Measurements from ENCODE around the gene UBQLN4.
"Not testable (repeated sequence)": the region's sequence is repeated elsewhere in the genome, so short reads cannot be mapped to it uniquely, and the experiment has no call there.

UBQLN4 gene

DNA sequence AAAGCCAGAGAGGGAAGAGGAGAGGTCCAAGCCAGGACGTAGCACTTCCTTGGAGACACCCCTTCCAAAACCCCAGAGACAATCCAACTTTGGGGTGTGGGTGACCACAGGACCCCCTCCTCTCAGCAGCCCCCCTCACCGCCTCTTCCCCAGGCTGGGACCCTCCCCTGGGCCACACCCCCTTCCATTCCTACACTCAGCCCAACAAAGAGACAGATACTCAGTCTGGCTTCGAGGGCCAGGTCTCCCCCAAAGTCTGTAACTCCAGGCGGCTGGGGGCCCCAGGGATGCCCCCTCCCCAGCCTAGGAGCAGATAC lies 27.2 kb upstream of the UBQLN4 start:
- no peak for DNase-seq

DNA sequence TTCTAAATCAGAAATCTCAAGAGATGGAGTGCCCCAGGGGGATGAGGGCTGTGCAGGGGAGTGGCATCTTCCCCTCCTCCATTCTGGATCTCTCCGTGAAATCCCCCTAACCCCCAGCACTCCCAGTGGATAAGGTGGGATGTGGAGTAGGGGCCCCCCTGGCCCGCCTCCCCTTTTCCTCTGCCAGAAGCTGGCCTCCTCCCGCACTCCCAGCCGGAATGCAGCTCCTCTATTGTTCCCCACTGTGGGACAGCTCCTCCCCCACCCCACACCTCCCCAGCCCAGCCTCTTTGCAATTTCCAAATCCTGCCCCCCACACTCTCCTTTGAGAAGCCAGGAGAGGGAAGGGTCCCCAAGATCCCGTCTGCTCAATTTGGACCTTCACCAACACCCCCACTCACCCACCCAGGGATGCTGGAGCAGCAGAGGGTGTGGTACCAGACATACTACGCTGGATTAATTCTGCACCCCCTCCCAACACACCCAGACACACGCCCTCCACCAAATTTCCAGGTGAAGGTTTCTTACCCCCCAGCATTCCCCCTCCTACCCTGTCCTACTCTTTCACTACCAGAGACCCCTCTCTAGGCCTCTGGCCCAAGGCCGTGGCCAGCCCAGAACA lies 26.8 kb upstream of the UBQLN4 start:
- no peak for DNase-seq

DNA sequence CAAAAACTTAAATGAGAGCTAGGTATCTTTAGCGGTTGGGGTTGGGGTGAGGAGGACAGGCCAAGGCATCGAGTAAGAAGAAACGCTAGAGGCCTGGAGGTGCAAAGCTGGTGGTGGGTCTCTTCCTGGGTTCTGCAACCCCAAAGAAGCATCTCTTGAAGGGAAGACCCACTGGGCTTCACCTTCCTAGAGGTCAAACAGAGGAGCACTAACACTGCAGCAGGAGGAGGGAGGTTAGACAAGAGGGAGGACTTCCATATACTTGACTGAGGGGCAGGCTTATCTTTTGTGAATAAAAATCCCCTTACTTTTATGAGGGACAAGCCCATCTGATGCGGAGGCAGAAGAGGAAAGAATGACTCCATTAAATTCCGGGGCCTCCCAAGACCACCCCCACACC lies 26.2 kb upstream of the UBQLN4 start:
- no peak for DNase-seq

DNA sequence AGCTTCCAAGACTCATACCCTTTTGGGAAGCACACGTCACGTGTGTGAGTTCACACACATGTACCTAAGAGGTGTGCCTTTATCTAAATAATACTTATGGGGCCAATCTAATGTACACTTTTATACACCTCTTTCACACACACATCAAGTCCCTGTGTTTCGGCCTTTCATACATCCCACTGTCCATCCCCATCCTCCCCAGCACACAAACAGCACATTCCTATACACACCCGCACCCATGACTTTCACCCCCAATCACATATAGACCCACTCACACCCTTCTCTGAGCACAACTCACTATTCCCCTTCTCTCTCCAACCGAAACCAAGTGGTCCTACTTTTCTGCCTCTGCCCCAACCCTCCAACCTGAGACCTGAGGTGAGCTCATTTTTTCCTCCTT lies 25.1 kb upstream of the UBQLN4 start:
- no peak for DNase-seq

DNA sequence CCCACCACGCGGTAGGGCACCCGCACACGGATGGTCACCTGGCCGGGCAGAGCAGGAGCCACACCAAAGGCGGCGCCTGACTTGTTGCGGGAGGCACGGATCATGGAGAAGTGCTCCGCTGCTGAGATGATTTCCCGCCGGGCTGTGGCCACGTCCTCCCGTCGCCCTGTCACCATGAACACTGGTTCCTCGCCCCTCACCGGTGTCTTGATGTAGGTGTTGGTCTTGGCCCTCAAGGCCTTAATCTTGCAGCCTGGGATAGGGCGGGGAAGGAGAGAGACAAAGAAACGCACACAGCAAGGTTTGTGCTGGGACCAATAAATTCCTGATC lies 23.8 kb upstream of the UBQLN4 start:
- no peak for DNase-seq

DNA sequence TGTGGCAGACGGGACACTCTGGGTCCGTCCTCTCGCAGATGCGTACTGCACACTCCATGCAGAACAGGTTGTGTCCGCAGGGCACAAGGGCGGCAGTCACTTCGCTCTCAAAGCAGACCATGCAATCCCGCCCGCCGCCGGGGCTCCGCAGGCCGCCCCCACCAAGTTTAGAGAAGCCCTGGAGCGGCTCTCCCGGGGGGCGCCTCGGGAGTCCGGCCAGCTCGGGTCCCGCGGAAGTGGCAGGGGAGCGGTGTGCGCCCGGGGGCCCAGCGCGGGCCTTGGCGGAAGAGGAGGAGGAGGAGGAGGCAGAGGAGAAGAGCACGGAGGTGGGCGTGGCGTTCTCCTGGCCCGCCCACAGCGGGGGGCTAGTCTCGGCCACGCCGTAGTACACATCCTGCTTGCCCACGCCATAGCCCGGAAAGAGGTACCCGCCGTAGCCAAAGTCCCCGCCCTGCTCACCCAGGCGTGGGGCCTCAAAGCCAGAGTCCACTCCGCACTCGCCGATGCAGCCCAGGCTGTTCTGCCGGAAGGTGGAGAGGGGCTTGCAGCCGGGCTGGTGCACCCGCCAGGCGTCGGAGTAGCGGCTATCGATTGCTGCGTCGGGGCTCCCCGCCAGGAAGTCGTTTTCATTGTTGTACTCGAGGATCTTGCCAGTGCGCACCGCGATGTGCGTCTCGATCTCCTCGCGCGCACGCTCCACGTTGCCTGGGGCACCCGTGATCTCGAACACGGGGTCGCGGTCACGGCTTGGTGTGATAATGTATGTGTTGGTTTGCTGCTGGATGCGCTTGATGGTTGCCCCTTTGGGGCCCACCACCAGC lies 23.2 kb upstream of the UBQLN4 start:
- no peak for DNase-seq

DNA sequence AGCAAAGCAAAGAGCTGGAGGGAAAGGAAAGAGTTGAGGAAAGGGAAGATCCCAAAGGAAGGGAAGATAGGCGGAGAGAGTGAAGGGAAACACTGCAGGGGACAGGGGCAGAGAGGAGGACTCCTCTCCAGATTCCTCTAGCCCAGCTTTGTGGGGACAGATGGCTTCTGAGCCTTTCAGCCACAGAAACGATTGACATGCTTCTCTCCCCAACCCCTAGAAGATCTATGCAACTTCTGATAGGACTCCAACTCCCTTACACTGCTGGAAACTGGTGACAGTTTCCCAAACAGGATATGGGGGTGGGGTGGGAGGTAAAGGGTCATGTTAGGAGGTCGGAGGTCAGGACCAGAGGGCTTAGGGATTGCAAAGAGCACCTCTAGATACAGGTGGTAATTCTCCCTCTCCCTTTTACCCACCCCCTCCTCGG lies 22.2 kb upstream of the UBQLN4 start:
- DNase-seq, result no peak

DNA sequence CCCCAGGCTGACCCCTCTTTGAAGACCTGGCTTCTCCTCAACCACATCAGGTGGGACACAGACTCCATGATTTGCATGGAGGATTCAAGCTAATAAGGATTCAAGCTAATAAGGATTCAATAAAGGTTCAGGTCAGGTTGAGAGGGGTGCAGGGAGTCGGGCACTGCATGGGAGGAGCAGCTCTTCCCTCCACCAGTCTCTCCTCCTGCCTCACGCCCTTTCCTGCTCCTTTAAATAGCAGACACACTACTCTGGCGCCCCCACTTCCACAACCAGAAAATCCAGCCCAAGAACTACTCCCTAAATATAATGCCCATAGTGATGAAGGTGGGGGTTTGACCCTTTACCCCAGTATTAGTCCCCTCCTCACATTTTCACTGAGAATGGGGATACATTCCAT lies 21.6 kb upstream of the UBQLN4 start:
- no peak for DNase-seq

DNA sequence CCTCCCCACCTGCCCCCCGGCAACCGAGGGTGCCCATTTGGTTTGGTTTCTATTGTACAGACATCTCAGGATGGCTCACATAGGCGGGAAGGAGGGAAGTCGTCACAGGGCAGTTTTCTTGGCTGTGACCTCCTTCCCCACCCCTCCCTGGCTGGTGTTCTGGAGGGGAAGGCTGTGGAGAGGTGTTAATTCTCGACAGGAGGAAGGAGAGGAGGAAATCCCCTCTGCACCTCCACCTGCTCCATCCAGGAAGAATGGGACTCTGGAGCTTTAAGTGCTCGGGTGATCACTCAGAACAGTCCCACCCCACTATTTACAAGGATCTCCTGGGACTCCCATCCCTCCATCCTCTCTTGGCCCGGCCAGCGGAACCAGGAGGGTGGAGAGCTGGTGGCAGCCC lies 21.1 kb upstream of the UBQLN4 start:
- DNase-seq, result no peak

DNA sequence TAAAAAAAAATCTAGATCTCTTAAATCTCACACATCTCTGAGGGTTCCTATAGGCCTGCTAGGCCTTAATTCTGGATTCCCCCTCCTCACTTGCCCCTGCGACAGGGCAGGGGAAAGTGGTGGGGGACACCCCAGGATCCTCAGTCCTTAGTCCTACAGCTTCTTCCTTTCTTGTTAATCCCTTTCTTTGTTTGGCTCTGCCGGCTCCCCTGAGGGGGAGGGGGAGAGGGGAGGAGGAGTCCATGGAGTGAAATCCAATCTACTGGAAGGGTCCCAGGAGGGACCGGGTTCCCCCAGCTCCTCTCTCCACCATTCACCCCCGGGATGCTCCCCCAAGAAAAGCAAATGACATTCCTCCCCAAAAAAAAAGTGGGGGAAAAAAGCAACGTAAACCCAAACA lies 20.1 kb upstream of the UBQLN4 start:
- DNase-seq, result no peak

DNA sequence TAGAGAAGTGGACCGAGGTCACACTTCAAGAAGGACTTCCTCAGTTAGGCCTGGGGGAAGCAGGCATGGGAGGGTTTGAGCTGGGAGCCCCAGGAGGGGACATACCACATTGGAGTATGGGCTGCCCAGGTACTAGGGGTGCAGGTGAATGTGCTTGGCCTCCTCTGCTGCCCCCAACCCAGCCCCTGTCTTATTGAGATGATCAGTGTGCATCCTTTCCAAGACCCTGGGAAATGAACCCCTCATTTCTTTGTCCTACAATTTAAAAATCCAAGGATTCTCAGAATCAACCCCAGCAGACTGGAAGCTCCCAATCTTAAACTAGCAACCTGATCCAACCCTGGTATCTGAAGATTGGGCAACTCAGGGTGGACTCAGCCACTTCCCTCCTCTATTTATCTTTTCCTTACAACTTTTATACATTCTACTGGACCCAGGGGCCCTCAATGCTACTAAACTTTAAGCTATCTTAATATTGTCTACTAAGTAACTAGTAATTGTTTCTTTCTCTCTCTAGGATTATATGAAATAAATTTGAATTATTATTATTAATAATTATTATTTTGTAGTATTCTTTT lies 19.6 kb upstream of the UBQLN4 start:
- DNase-seq, result no peak

DNA sequence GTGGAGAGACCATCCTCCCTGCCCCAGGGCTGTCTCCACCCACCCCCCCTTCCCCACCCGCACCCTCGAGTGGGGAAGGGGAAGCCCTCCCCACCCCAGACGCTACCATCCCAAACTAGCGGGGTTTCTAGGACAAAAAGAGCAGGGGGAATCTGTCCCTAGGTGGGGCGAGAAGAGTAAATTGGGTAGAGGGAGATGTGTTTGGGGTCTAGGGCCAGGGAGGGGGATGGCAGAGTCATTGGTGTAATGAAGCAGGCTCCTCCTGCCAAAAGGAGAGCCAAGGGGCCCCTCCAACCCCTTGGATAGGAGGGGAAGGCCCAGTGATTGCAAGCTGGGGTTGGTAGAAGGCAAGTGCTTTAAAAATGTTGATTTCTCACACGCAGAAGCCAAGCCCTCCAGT lies 18.7 kb upstream of the UBQLN4 start:
- no peak for DNase-seq

DNA sequence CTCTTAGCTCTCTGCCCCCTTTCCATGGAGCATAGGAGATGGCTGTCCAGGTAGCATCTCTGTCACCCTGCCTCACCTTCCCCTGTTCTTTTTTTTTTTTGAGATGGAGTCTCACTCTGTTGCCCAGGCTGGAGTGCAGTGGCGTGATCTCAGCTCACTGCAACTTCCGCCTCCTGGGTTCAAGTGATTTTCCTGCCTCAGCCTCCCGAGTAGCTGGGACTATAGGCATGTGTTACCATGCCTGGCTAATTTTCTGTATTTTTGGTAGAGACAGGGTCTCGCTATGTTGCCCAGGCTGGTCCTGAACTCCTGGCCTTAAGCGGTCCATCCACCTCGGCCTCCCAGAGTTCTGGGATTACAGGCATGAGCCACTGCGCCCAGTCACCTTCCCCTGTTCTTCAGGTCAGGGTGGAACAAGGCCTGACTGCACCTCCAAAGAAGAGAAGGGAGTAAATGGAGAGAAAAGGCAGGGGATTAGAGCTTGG lies 17.8 kb upstream of the UBQLN4 start:
- not testable (repeated sequence) for DNase-seq

DNA sequence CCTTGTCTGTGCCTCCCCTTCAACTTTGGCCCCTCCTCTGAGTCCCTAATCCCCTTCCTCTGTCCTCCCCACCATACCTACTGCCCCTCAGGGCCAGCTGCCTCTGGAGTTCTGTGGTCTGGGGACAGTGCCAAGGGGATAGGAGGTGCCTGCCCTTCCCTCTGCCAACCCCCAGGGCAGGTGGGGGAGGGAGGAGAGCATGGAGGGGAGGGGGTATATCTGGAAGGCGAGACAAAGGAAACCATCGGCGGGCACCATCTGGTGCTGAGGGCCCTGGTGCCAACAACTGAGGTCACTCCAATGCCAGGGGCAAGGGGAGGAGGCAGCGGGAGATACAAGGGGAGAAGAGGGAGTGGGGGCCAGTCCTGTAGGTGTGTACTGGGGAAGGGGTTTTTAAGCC lies 16.9 kb upstream of the UBQLN4 start:
- no peak for DNase-seq

DNA sequence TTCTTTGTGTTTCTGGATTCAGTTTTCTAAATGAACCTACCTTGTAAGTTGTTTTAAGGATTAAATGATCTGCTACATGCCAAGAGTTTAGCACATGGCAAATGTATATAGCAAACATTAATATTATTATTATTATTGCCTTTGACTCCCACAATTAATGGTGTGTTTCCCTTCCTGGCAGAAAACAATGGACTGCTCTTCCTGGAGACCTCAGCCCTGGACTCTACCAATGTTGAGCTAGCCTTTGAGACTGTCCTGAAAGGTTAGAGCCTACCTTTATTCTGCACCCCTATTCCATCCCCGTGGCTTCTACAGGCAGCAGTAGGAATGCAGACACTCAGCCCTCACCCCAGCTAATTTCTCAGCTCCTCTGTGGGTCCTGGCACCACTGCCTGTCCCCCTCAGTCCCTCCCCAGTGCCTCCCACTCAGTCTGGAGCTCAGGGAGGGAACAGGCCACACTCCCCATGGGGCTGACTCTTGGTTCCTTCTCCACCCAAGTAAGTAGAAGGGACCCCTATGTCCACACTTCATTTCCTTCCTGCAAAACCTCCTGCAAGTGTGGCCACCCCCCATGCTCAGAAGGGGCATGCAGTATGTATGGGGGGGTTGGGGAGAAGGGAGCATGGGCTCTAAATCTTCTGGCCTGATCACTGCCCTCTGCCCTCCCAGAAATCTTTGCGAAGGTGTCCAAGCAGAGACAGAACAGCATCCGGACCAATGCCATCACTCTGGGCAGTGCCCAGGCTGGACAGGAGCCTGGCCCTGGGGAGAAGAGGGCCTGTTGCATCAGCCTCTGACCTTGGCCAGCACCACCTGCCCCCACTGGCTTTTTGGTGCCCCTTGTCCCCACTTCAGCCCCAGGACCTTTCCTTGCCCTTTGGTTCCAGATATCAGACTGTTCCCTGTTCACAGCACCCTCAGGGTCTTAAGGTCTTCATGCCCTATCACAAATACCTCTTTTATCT lies 16.2 kb upstream of the UBQLN4 start:
- no peak for DNase-seq

DNA sequence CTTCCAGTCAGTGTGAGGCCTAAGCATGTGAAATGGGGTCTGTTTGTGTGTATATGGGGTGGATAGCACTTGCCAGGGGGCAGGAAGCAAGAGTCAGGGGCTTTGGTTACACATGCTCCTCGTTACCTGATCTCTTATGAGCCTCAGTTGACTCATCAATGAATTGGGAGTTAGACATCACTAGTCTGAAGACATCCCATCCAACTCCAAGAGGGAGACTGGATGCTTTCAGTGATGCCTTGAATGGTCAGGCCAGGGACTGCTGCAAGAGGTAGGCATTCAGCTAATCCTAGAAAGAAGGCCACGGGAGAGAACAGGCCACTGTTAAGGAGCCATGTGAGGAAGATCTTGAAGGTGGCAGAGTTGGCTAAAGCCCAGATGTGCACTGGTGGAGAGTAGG lies 13.7 kb upstream of the UBQLN4 start:
- no peak for DNase-seq

DNA sequence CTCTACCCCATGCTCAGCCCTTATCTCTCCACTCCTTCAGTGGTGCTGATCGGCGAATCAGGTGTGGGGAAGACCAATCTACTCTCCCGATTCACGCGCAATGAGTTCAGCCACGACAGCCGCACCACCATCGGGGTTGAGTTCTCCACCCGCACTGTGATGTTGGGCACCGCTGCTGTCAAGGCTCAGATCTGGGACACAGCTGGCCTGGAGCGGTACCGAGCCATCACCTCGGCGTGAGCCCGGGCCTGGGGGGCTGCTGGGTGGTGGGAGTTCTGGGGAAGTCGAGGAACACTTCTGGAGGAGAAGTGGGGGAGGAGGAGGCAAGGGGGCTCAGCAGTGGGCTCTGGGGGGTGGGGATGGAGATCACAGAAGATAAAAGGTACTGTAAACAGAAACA lies 12.3 kb upstream of the UBQLN4 start:
- no peak for DNase-seq

DNA sequence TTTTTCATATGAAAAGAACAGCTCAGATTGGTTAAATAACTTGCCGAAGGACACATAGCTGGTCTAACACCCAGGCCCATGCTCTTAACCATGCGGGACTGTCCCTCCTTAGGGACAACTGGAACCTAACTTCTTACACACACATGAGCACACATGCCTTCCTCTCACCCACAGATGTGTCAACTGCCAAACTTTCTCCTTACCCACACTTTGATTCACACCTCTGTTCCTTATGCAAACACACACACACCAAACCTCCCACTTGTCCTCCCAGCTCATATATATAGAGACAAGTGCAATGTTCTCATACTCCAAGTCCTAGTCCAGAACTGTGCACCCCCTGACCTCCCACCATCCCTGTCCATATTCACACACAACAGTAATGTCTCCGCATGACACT lies 11.6 kb upstream of the UBQLN4 start:
- DNase-seq, result no peak

DNA sequence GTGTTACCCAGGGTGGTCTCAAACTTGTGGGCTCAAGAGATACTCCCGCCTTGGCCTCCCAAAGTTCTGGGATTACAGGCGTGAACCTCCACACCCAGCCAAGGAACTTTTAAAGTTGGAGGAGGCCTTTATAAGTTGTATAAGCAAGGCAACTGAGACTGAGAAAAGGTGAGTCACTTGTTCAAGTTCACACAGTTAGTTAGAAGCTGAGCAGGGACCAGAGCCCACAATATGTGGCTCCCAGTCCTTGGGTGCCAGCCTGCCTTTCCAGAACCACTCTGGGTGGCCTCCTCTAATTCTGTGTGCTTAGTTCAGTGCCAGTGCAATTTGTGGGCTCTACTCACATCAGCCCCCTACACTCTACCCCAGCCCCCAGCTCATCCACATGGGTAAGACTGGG lies 11.0 kb upstream of the UBQLN4 start:
- peak in 1 of 2 experiments; percentile 9 for DNase-seq

DNA sequence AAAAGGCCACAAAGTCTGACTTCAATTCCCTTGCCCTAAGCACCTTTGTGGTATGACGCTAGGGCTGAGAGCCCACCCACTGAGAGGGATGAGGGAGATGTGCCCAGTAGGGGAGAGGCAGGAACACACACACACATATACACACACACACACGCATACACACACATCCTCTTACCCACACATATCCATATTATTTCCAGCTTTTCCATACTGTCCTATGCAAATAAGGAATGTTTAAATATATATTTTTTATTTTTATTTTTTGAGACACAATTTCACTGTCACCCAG lies 10.3 kb upstream of the UBQLN4 start:
- no peak for DNase-seq

DNA sequence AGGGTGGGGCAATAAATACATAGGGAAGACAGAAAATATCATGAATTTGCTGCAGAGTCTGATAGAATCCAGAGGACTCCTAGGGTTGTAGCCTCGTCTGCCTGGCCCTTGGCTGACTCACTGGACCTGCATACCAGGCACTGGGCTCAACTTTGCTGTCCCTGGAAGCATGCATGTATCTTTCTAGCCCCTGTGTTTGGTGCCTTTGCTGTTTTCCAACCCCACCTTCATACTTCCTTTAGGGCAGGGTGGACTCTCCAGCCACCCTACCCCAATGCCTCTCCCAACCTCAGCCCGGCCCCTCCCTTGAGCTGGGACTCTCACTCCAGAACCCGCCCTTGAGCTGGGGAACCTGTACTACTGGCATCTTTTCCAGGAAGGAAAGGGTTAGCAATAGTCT lies 8.6 kb upstream of the UBQLN4 start:
- no peak for DNase-seq

DNA sequence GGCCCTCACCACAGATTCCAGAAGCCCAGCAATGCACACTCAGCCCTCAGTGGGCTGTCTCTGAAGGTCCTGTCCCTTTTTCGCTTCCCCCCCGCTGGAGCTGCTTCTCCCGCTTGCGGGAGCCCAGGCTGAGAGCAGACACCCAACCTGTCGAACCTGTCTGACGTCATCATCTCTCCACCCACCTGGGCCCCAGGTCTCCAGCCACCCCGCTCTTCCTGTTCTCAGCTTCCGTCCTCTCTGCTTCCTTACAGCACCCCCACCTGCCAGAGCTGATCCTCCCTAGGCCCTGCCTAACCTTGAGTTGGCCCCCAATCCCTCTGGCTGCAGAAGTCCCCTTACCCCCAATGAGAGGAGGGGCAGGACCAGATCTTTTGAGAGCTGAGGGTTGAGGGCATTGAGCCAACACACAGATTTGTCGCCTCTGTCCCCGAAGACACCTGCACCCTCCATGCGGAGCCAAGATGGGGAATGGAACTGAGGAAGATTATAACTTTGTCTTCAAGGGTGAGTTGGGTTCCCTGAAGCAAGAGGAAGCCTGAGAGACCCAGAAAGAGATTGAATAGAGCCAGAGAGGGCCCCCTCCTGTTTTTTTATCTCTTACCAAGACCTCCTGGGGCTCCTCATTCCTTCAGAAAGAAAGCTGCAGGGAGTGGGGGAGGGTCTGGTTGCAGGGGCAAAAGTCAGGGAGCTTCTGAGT lies 7.5 kb upstream of the UBQLN4 start, which contains the start of gene RAB25:
RAB25 (plus strand) TSS at position 224 of the 700 bp plus-strand sequence; CDS start at position 465, 241 bp downstream.
- DNase-seq, result no peak

DNA sequence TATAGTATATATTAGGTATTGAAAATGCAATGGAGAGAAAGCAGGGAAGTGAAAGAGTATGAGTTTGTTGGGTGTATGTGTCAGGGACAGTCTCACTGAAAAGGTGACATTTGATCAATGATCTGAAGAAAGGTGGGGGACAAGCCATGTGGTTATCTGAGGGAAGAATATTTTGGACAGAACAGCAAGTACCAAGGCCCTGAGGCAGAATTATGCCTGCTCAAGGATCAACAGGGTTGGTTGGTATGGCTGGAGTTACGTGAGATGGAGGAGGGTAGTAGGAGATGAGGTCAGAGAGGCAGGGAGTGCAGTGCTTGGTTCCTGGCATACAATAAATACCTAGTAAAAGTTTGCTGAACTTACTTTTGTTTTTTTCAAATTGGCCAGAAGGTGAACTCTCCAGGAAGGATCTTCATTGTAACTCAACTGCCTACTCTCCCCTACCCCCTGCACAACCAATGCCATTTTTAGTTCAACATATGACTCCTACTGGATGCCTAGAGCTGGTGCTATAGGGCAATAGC lies 2.8 kb upstream of the UBQLN4 start:
- no peak for DNase-seq

Data from activated CD4-positive, alpha-beta T cell treated with anti-CD3 and anti-CD28 coated beads, Interleukin-2, amount 50 U/mL, for 48 hours (primary cell).